Spleen (tissue), 11 donors: ENCODE results near the gene FGR. TPM values are rescaled to one million over a fixed set of nuclear protein-coding genes. Genes with fewer than 3 reads are reported as not detected.
A peak's percentile ranks its signal among the peaks of the same experiment; 100 is the strongest.

Experiments
- DNase-seq: peaks from one replicate; pipeline ENCODE4 v3.0.0-alpha.2; 2020
- H3K27ac ChIP-seq, 8 donors: fragments of 200-600 bp; sonication (generic) in 7 of 8; 1 replicate in 4 of 8; 2 replicates in 4 of 8; pipeline versions ENCODE4 v1.5.0 to v1.8.0; 2016 to 2021; ENCODE audit warnings: inconsistent platforms in 4 of 8, mild to moderate bottlenecking in 4 of 8, moderate library complexity in 1 of 8
- H3K27me3 ChIP-seq, 7 donors: fragments of 200-600 bp; sonication (generic) in 6 of 7; replicated peaks in 1 of 7; 1 replicate in 4 of 7; 2 replicates in 3 of 7; pipeline versions ENCODE4 v1.5.0 to v1.8.0; 2016 to 2021; ENCODE audit warnings: inconsistent platforms in 3 of 7, mild to moderate bottlenecking in 1 of 7
- H3K36me3 ChIP-seq, 6 donors: fragments of 200-600 bp; sonication (generic) in 5 of 6; 1 replicate in 4 of 6; 2 replicates in 2 of 6; pipeline versions ENCODE4 v1.5.0 to v1.8.0; 2016 to 2021; ENCODE audit warnings: inconsistent platforms in 2 of 6
- H3K4me1 ChIP-seq, 6 donors: fragments of 200-600 bp; sonication (generic) in 5 of 6; 1 replicate in 3 of 6; 2 replicates in 3 of 6; pipeline versions ENCODE4 v1.5.0 to v1.8.0; 2016 to 2021; ENCODE audit warnings: inconsistent platforms in 3 of 6
- H3K4me3 ChIP-seq, 8 donors: fragments of 200-600 bp; sonication (generic) in 7 of 8; 1 replicate in 4 of 8; 2 replicates in 4 of 8; pipeline versions ENCODE4 v1.5.0 to v1.8.0; 2016 to 2021; ENCODE audit warnings: inconsistent platforms in 4 of 8, mild to moderate bottlenecking in 4 of 8, moderate library complexity in 2 of 8
- H3K9me3 ChIP-seq, 8 donors: fragments of 200-600 bp; sonication (generic) in 7 of 8; 1 replicate in 4 of 8; 2 replicates in 4 of 8; pipeline versions ENCODE4 v1.5.0 to v1.8.0; 2016 to 2021; ENCODE audit warnings: inconsistent platforms in 4 of 8
- CTCF ChIP-seq, 11 experiments: fragments of 200-600 bp in 7 of 11; fragments of 450-650 bp in 4 of 11; sonication (generic) in 4 of 11; IDR thresholded peaks in 8 of 11; conservative IDR thresholded peaks in 3 of 11; 1 replicate in 7 of 11; 2 replicates in 4 of 11; pipeline versions ENCODE4 v1.4.0 to v1.8.0; 2016 to 2021; ENCODE audit warnings: antibody characterized with exemption in 11 of 11, inconsistent platforms in 4 of 11, mild to moderate bottlenecking in 1 of 11
- POLR2A ChIP-seq, 3 donors: fragments of 450-650 bp; IDR thresholded peaks; one replicate each; pipeline ENCODE4 v1.5.1; 2017; ENCODE audit warnings: antibody characterized with exemption in 3 of 3, mild to moderate bottlenecking in 1 of 3
- POLR2AphosphoS5 ChIP-seq, 3 donors: sonication (generic); formaldehyde crosslinking; IDR thresholded peaks; one replicate each; pipeline ENCODE4 v1.5.1; 2017; ENCODE audit warnings: antibody characterized with exemption in 3 of 3
- WGBS, 5 donors: extraction: QIAGEN DNeasy Blood & Tissue Kit in 3 of 5; methylation state at CpG; one replicate each; pipeline versions ENCODE4 v1.1.5 to v1.1.7; 2013 to 2018; 5-methylcytosine and 5-hydroxymethylcytosine counted together
- intact Hi-C: fragments of 100-400 bp; cut with DNase I; formaldehyde crosslinking; loops from one replicate; pipeline ENCODE4 v1.15.0; 2023; ENCODE audit warnings: low total_unique reads
- polyA plus RNA-seq, 3 donors: library from polyadenylated mRNA; stranded (reverse); fragments of 200-250 nt; gene quantifications; one replicate each; pipeline ENCODE4 v1.2.1, GENCODE V29; 2013
- total RNA-seq, 7 donors: library from RNA; depleted of rRNA in 3 of 7; stranded (reverse); fragments of >200 nt in 3 of 7; fragmentation: NEBNext Ultra II Directional in 4 of 7; extraction: Animal tissue kit (Norgen Biotek cat#: 25700) in 4 of 7; gene quantifications; one replicate each; pipeline versions ENCODE4 v1.1.0 to v1.2.1, GENCODE V29; 2016 to 2021
- donor health status: healthy with polysubstance abuse.
- donor health status: DM: no; HTN: no; CAD: no; lungs with moderate emphysema.
- donor health status: DM: no; HTN: no; CAD: no.
- donor health status: Bipolar disorder and iron deficiency.
- donor health status: healthy.
- donor health status: DM: no; HTN: no; CAD: no.
- donor health status: DM: yes; HTN: yes; CAD: no.

FGR gene
- total and polyA plus RNA-seq, 10 donors: 44.7 to 249 (median 121) TPM

GRCh38 chr1:27618341-27619082, 16.5 kb downstream of the FGR start:
- intact Hi-C loops: no loop called here

DNA sequence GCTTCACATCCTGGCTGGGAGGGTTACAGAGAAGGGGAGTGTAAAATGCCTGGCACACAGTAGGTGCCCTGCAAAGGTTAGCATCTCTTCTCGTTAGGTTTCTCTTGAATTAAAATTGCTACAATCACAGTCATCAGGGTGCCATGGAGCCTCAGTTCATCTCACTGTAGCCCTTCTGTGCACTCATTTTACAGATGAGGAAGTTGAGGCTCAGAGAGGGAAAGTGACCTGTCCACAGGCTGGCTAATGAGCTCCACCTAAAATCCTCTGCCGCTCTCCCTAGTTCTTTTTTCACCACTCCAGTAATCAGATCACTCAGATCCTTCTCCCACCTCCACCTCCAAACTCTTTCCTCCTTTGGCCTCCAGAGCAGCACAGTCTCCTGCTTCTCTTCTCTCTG, 17.6 kb downstream of the FGR start:
- no peak for TF ChIP-seq CTCF (IDR thresholded peaks at IDR 0.05 in 8 of 11, conservative IDR thresholded peaks at IDR 0.05 in 3 of 11)
- TF ChIP-seq POLR2A (IDR thresholded peaks at IDR 0.05): no peak
- no peak for TF ChIP-seq POLR2AphosphoS5 (IDR thresholded peaks at IDR 0.05)
- H3K9me3 ChIP-seq: no peaks in the 10 kb centered on the region
- peaks cover 0 to 98% (median 45%) of the 10 kb centered on the region in 6 donors for H3K36me3 ChIP-seq
- 87 to 98% (median 90%) methylated on average over 2 of the region's 2 CpGs for WGBS, 5 donors
- H3K4me3 ChIP-seq: no peak overlapping the region
- intact Hi-C loops: no loop called here
- H3K4me1 ChIP-seq: peaks cover 33 to 99% (median 86%) of the 10 kb centered on the region in 6 donors
- DNase-seq: no peak
- H3K27me3 ChIP-seq: no peaks in the 10 kb centered on the region
- H3K27ac ChIP-seq: peak overlapping the region; percentile 26 to 98 (median 66)

More at GRCh38 chr1:27618341-27619082, 16.5 kb downstream of the FGR start:
- Histone ChIP-seq H3K36me3 (peaks cover 0 to 98% (median 35%) of the 10 kb centered on the region in 6 donors), H3K9me3 (no peaks in the 10 kb centered on the region), H3K4me3 (peak overlapping the region in 1 of 8 donors; percentile 13), H3K27ac (peak overlapping the region in 7 of 8 donors; percentile 26 to 98 (median 72)), H3K4me1 (peaks cover 33 to 100% (median 95%) of the 10 kb centered on the region in 6 donors), H3K27me3 (no peaks in the 10 kb centered on the region)
- DNase-seq: no peak
- 25 to 42% (median 30%) methylated on average over 14 of the region's 14 CpGs for WGBS, 5 donors
- TF ChIP-seq POLR2AphosphoS5 (IDR thresholded peaks at IDR 0.05) (peak; percentile 13 to 53 (median 43)), POLR2A (IDR thresholded peaks at IDR 0.05) (no peak)

GRCh38 chr1:27616441-27616840, 18.5 kb downstream of the FGR start:
- DNase-seq: no peak
- peak overlapping the region in 5 of 8 donors; percentile 20 to 98 (median 78) for H3K27ac ChIP-seq
- peaks cover 0 to 100% (median 51%) of the 10 kb centered on the region in 6 donors for H3K36me3 ChIP-seq
- WGBS, 5 donors: 86 to 98% (median 94%) methylated on average over 2 of the region's 2 CpGs
- H3K4me3 ChIP-seq: no peak overlapping the region
- intact Hi-C loops: no loop called here
- TF ChIP-seq POLR2A (IDR thresholded peaks at IDR 0.05) (no peak), CTCF (IDR thresholded peaks at IDR 0.05 in 8 of 11, conservative IDR thresholded peaks at IDR 0.05 in 3 of 11) (no peak), POLR2AphosphoS5 (IDR thresholded peaks at IDR 0.05) (no peak)
- H3K9me3 ChIP-seq: no peaks in the 10 kb centered on the region
- no peaks in the 10 kb centered on the region for H3K27me3 ChIP-seq
- peaks cover 33 to 99% (median 76%) of the 10 kb centered on the region in 6 donors for H3K4me1 ChIP-seq

GRCh38 chr1:27615346-27616192, 19.4 kb downstream of the FGR start:
- 85 to 96% (median 90%) methylated on average over 36 to 41 of the region's 41 CpGs for WGBS, 5 donors

More at GRCh38 chr1:27615346-27616192, 19.4 kb downstream of the FGR start:
- no peak for DNase-seq
- H3K36me3 ChIP-seq: peaks cover 0 to 96% (median 51%) of the 10 kb centered on the region in 6 donors
- intact Hi-C loops: no loop called here
- H3K4me3 ChIP-seq: no peak overlapping the region
- H3K4me1 ChIP-seq: peaks cover 33 to 99% (median 71%) of the 10 kb centered on the region in 6 donors
- H3K27ac ChIP-seq: peak overlapping the region in 5 of 8 donors; percentile 9 to 98 (median 78)
- TF ChIP-seq POLR2A (IDR thresholded peaks at IDR 0.05) (no peak), CTCF (IDR thresholded peaks at IDR 0.05 in 8 of 11, conservative IDR thresholded peaks at IDR 0.05 in 3 of 11) (peak in 1 of 11 experiments; percentile 2), POLR2AphosphoS5 (IDR thresholded peaks at IDR 0.05) (peak in 2 of 3 donors; percentile 6 to 71)
- H3K9me3 ChIP-seq: no peaks in the 10 kb centered on the region
- no peaks in the 10 kb centered on the region for H3K27me3 ChIP-seq
